Activated CD4-positive, CD25-positive, alpha-beta regulatory T cell (primary cell): ENCODE measurements around the gene DALRD3.

Experiments used
- DNase-seq, 4 experiments: peaks; one replicate each; lab custom pipeline; 2025; lab: John Stamatoyannopoulos, UW

DALRD3 gene

DNA sequence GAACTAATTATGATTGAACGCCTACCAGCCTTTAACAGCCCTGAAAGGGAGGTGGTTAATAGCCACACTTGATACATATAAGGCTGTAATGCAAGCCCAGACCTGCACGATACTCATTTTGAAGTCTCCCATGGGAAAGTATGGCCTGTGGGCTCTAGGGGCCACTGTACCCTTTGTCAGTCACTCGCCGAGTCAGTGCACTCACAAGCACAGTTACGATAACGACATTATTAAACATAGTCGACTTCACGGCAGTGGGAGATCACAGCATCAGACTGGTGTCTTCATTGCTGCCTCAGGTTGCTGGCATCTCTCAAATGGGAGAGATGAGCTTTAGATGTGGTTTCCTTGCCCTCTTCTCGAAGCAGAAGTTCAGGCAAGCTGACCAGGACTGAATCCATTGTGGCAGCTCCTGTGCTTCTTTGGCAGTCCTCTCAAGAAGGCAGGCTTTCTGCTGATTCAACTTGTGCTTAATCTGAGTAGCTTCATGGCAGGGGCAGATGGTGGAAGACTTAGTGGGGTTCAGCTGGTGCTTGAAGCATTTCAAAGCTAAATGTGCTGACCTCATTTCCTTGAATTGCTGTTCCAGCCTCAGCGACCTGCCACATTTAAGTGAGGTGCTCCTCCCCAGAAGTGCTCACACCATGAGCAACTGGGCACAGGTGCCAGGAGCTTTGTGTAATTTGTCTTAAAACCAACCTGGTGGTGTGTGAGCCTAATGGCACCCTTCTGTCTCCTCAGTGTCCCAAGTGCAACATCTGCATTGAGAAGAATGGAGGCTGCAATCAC is 44.1 kb downstream of the DALRD3 start:
- no peak for DNase-seq

- no peak for DNase-seq
These were observed 47.8 kb downstream of the DALRD3 start for GRCh38 chr3:48970586-48970985.

DNA sequence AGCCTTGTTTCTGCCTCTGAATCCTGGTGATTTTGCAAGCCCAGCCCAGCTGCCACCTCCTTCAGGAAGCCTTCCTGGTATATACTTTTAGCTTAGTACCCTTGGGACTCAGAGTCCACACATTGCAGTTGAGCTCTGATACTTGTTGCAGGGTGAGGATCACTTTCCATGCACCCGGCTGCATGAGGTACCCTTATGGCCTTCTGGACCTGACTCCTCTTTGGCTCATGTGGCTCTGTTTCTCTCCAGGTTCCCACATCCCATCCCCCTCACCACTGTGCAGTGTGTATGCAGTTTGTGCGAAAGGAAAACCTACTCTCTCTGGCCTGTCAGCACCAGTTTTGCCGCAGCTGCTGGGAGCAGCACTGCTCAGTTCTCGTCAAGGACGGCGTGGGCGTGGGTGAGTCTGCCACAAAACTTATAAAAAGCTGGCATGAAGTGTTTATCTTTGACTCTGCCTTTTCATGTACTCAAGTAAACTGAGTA is 51.5 kb downstream of the DALRD3 start:
- DNase-seq, result no peak

- no peak for DNase-seq
These were observed 52.0 kb downstream of the DALRD3 start for GRCh38 chr3:48966367-48966766.
